Psoas muscle (tissue), 8 donors: ENCODE data around the gene CLTA. TPM values are rescaled to one million over a fixed set of nuclear protein-coding genes. Genes with fewer than 3 reads are reported as not detected.
A peak's percentile ranks its signal among the peaks of the same experiment; 100 is the strongest.

ENCODE experiments used
- ATAC-seq, 4 donors: fragments of 200-7000 bp; cut with Tn5 transposase; one replicate each; pipeline ENCODE4 v1.9.1; 2020; ENCODE audit warnings: moderate library complexity in 3 of 4, mild to moderate bottlenecking in 2 of 4
- DNase-seq, 2 donors: peaks; one replicate each; pipeline ENCODE4 v3.0.0-alpha.2; 2020
- H3K27ac ChIP-seq: fragments of 200-600 bp; one replicate; pipeline ENCODE4 v1.8.0; 2022
- H3K27me3 ChIP-seq, 3 donors: fragments of 200-600 bp in 1 of 3; one replicate each; pipeline versions ENCODE4 v1.6.1 to v1.8.0; 2013 to 2022; ENCODE audit warnings: low read length in 2 of 3, mild to moderate bottlenecking in 2 of 3, moderate library complexity in 1 of 3; ENCODE audit not compliant: insufficient read depth in 3 of 3
- H3K36me3 ChIP-seq, 2 donors: fragments of 200-600 bp in 1 of 2; one replicate each; pipeline versions ENCODE4 v1.6.1 to v1.8.0; 2013 to 2022; ENCODE audit warnings: low read depth in 1 of 2, mild to moderate bottlenecking in 1 of 2, moderate library complexity in 1 of 2; ENCODE audit not compliant: insufficient read depth in 1 of 2
- H3K4me1 ChIP-seq: fragments of 200-600 bp; one replicate; pipeline ENCODE4 v1.8.0; 2022
- H3K4me3 ChIP-seq: fragments of 200-600 bp; one replicate; pipeline ENCODE4 v1.8.0; 2022; ENCODE audit warnings: mild to moderate bottlenecking
- H3K9me3 ChIP-seq: fragments of 200-600 bp; one replicate; pipeline ENCODE4 v1.8.0; 2022
- CTCF ChIP-seq: fragments of 200-600 bp; IDR thresholded peaks from one replicate; pipeline ENCODE4 v1.8.0; 2022; ENCODE audit warnings: antibody characterized with exemption
- WGBS, 3 donors: extraction: QIAGEN DNeasy Blood & Tissue Kit; methylation state at CpG; one replicate each; pipeline versions ENCODE4 v1.1.6 to v1.1.7; 2013; 5-methylcytosine and 5-hydroxymethylcytosine counted together
- intact Hi-C, 2 donors: fragments of 100-400 bp; cut with DNase I; formaldehyde crosslinking; loops; one replicate each; pipeline versions ENCODE4 v1.11.0 to v1.14.2; 2022
- polyA plus RNA-seq, 3 donors: library from polyadenylated mRNA; stranded (reverse); fragments of 200-250 nt; gene quantifications; one replicate each; pipeline ENCODE4 v1.2.3, GENCODE V29; 2013
- total RNA-seq, 4 donors: library from RNA; stranded (reverse); fragmentation: NEBNext Ultra II Directional in 2 of 4; extraction: Animal tissue kit (Norgen Biotek cat#: 25700) in 2 of 4; gene quantifications; one replicate each; pipeline versions ENCODE4 v1.2.1 to v1.2.4, GENCODE V29; 2021 to 2023
- donor health status: healthy with polysubstance abuse.
- donor health status: DM: no; HTN: no; CAD: no; lungs with moderate emphysema.
- donor health status: Bipolar disorder and iron deficiency.
- donor health status: healthy.
- donor health status: DM: yes; HTN: yes; CAD: no.
- donor health status: DM: no; HTN: no; CAD: no.
- donor health status: DM: no; HTN: no; CAD: no.
- donor health status: DM: yes; HTN: yes; CAD: no.

CLTA gene
- total and polyA plus RNA-seq, 7 donors, result 52.1 to 125 (median 58.3) TPM

GRCh38 chr9:36143245-36143641, 47.5 kb upstream of the CLTA start:
- Histone ChIP-seq H3K36me3 (no peaks in the 10 kb centered on the region), H3K9me3 (no peaks in the 10 kb centered on the region), H3K4me1 (peaks cover under 1% of the 10 kb centered on the region), H3K27ac (peak overlapping the region; percentile 41), H3K4me3 (peak overlapping the region; percentile 16), H3K27me3 (peaks cover 0 to 4% (median 0%) of the 10 kb centered on the region in 3 donors)
- intact Hi-C loops, result no loop called here
- ATAC-seq (no peak), DNase-seq (no peak)
- WGBS, 3 donors, result 71 to 80% (median 71%) methylated on average over 13 of the region's 13 CpGs
- no peak for TF ChIP-seq CTCF

- Histone ChIP-seq H3K4me3 (no peak overlapping the region), H3K27me3 (no peaks in the 10 kb centered on the region), H3K36me3 (no peaks in the 10 kb centered on the region), H3K27ac (no peak overlapping the region), H3K9me3 (no peaks in the 10 kb centered on the region), H3K4me1 (peaks cover 4% of the 10 kb centered on the region)
- ATAC-seq (no peak), DNase-seq (no peak)
- intact Hi-C loops, result no loop called here
- TF ChIP-seq CTCF, result no peak
- WGBS, 3 donors, result 84 to 90% (median 89%) methylated on average over 12 of the region's 12 CpGs
Observed at GRCh38 chr9:36144309-36145232, 46.1 kb upstream of the CLTA start.

GRCh38 chr9:36145970-36146369, 44.8 kb upstream of the CLTA start:
- DNase-seq (no peak), ATAC-seq (no peak)
- Histone ChIP-seq H3K27ac (no peak overlapping the region), H3K27me3 (no peaks in the 10 kb centered on the region), H3K4me1 (peaks cover 7% of the 10 kb centered on the region), H3K9me3 (no peaks in the 10 kb centered on the region), H3K36me3 (no peaks in the 10 kb centered on the region), H3K4me3 (no peak overlapping the region)
- TF ChIP-seq CTCF, result no peak
- 95 to 96% (median 95%) methylated on average over 4 of the region's 4 CpGs for WGBS, 3 donors
- intact Hi-C loops, result no loop called here

- no peak for ATAC-seq
- no peaks in the 10 kb centered on the region for H3K36me3 ChIP-seq
Observed at GRCh38 chr9:36146651-36147050, 44.1 kb upstream of the CLTA start.

More at GRCh38 chr9:36146651-36147050, 44.1 kb upstream of the CLTA start:
- no peak overlapping the region for H3K4me3 ChIP-seq
- no peaks in the 10 kb centered on the region for H3K9me3 ChIP-seq
- no peak for TF ChIP-seq CTCF
- peaks cover 7% of the 10 kb centered on the region for H3K4me1 ChIP-seq
- DNase-seq, result no peak
- 87 to 89% (median 89%) methylated on average over 9 to 10 of the region's 10 CpGs for WGBS, 3 donors
- no peaks in the 10 kb centered on the region for H3K27me3 ChIP-seq
- no peak overlapping the region for H3K27ac ChIP-seq
- intact Hi-C loops, result no loop called here
